MM.1S (cell line): ENCODE data around the gene PPP6R3.

Source experiments
- EZH2 ChIP-seq: fragments of 300-600 bp; sonication (generic); optimal IDR thresholded peaks from 2 replicates; pipeline ENCODE3; 2017; ENCODE audit warnings: low read depth, mild to moderate bottlenecking, antibody characterized with exemption, low read length, mixed read lengths
- TF ChIP-seq, protein P1 (sequence below): fragments of 300-600 bp; sonication (generic); IDR thresholded peaks from 2 replicates; pipeline ENCODE4 v1.5.1; 2016; ENCODE audit warnings: antibody characterized with exemption, low read length, mixed read lengths

DNA sequence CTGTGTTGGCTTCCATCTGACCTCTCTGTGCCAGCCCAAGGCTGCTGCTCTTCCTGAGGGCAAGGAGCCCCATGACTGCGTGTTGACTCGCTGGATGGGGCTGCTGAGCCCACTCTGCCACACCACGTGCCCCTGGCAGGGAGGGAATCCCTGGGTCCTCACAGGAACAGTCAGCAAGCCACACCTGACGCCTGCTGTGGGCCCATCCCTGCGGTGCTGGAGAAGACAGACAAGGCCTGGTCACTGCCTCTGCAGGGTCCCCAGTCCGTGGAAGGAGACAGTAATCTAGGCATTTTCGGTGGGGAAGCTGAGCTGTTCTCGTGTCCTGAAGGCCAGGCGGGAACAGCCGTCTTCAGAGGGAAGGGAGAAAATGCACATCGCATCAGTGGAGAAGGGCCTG lies 10.6 kb upstream of the PPP6R3 start:
- TF ChIP-seq, protein P1, sequence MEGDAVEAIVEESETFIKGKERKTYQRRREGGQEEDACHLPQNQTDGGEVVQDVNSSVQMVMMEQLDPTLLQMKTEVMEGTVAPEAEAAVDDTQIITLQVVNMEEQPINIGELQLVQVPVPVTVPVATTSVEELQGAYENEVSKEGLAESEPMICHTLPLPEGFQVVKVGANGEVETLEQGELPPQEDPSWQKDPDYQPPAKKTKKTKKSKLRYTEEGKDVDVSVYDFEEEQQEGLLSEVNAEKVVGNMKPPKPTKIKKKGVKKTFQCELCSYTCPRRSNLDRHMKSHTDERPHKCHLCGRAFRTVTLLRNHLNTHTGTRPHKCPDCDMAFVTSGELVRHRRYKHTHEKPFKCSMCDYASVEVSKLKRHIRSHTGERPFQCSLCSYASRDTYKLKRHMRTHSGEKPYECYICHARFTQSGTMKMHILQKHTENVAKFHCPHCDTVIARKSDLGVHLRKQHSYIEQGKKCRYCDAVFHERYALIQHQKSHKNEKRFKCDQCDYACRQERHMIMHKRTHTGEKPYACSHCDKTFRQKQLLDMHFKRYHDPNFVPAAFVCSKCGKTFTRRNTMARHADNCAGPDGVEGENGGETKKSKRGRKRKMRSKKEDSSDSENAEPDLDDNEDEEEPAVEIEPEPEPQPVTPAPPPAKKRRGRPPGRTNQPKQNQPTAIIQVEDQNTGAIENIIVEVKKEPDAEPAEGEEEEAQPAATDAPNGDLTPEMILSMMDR, result no peak
- TF ChIP-seq EZH2, result no peak
